Measurements from ENCODE around the gene CDK16.

DNA sequence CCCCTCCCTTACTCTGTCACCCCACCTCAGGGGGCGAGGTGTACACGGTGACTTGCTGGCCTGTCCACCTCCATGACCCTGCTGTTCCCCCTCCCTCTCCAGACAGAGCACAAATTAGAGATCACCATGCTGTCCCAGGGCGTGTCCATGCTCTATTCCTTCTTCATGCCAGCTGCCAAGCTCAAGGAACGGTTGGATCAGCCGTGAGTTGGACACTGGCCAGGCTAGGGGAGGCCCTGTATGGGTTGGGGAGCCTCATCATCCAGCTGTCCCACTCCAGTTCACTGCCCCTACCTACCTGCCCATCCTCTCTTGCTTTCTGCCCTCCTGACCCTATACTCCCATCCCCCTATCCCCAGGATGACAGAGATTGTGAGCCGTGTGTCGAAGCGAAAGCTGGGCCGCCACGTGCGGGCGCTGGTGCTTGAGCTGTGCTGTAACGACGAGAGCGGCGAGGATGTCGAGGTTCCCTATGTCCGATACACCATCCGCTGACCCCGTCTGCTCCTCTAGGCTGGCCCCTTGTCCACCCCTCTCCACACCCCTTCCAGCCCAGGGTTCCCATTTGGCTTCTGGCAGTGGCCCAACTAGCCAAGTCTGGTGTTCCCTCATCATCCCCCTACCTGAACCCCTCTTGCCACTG is 3.9 kb upstream of the CDK16 start:
- TF ChIP-seq, protein P1, sequence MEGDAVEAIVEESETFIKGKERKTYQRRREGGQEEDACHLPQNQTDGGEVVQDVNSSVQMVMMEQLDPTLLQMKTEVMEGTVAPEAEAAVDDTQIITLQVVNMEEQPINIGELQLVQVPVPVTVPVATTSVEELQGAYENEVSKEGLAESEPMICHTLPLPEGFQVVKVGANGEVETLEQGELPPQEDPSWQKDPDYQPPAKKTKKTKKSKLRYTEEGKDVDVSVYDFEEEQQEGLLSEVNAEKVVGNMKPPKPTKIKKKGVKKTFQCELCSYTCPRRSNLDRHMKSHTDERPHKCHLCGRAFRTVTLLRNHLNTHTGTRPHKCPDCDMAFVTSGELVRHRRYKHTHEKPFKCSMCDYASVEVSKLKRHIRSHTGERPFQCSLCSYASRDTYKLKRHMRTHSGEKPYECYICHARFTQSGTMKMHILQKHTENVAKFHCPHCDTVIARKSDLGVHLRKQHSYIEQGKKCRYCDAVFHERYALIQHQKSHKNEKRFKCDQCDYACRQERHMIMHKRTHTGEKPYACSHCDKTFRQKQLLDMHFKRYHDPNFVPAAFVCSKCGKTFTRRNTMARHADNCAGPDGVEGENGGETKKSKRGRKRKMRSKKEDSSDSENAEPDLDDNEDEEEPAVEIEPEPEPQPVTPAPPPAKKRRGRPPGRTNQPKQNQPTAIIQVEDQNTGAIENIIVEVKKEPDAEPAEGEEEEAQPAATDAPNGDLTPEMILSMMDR (IDR thresholded peaks at IDR 0.05): no peak
- TF ChIP-seq EZH2 (IDR thresholded peaks at IDR 0.05; ENCODE audit: borderline replicate concordance, insufficient read depth, low read depth, low read length, poor library complexity, severe bottlenecking): no peak

All from B cell (primary cell).